ENCODE measurements around the gene STIP1.

STIP1 gene

DNA sequence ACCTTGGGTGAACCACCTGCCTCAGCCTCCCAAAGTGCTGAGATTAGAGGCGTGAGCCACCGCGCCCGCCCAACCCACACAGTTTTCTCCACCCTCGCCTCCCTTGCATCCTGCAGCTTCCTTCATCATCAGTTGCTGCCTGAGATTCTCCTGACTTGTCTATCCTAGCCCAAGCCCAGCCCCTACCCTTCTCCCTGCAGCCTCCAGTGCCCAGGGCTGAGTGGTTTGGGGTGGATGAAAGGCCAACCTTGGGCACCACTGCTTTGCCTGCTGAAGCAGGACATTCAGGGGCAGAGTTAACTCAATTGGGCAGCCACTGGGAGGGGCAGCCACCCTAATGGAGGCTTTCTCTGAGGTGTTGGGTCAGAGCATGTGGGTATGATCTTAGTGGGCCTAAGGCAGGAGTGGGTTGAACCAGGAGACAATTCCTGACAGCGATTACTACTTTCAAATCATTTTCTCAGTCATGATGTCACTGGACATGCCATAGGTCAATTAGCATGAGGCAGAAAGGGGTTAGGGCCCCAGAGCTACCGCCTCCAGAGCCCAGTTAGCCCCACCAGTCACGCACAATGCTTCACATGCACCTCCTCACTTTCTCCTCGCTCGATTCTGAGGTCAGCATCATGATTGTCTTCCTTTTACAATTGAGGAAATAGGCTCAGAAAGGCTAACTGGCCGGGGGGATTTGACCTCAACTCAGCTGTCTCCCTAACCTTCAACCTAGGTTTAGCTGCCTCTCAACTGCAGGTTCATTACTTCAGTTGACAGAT is 53.9 kb downstream of the STIP1 start:
- Histone ChIP-seq H3K27me3 (ENCODE audit: control insufficient read depth in 1 of 2, insufficient read depth in 1 of 2, low read length in 2 of 2) (no peaks in the 10 kb centered on the region), H3K4ac (ENCODE audit: low read depth in 1 of 2, low read length in 2 of 2) (peak overlapping the region; percentile 75 to 83), H2AFZ (ENCODE audit: low read depth, low read length) (no peak overlapping the region), H2BK15ac (ENCODE audit: low read depth, poor library complexity, severe bottlenecking) (peak overlapping the region; percentile 83), H4K8ac (ENCODE audit: low read length) (peak overlapping the region; percentile 93), H2BK5ac (ENCODE audit: low read depth, low read length, poor library complexity, severe bottlenecking) (no peak overlapping the region), H3K27ac (ENCODE audit: low read length, poor library complexity, severe bottlenecking) (peak overlapping the region; percentile 9), H2BK120ac (ENCODE audit: low read depth, low read length) (peak overlapping the region; percentile 87), H3K14ac (ENCODE audit: low read length in 2 of 2) (no peak overlapping the region), H3K9ac (ENCODE audit: low read length) (peak overlapping the region; percentile 94), H3K79me1 (replicated peaks; ENCODE audit: low read length, poor library complexity, severe bottlenecking) (peaks cover 30% of the 10 kb centered on the region), H2AK5ac (ENCODE audit: low read length, severe bottlenecking) (peak overlapping the region; percentile 57), H3K18ac (ENCODE audit: low read depth in 1 of 2, low read length in 2 of 2) (peak overlapping the region in 1 of 2 experiments; percentile 81), H3K4me2 (ENCODE audit: low read length, poor library complexity, severe bottlenecking) (peak overlapping the region; percentile 79), H4K91ac (ENCODE audit: low read length) (peak overlapping the region; percentile 83), H3K36me3 (ENCODE audit: control insufficient read depth in 1 of 2, insufficient read depth in 2 of 2, low read depth in 1 of 2, low read length in 2 of 2) (peaks cover 49 to 53% of the 10 kb centered on the region in 2 experiments), H3K4me1 (ENCODE audit: control insufficient read depth, insufficient read depth, low read depth, low read length) (peaks cover 40% of the 10 kb centered on the region), H3K23ac (ENCODE audit: low read length in 2 of 2) (no peak overlapping the region), H3K9me3 (ENCODE audit: control insufficient read depth, low read length) (no peaks in the 10 kb centered on the region), H3K4me3 (ENCODE audit: insufficient read depth in 1 of 2, low read depth in 1 of 2, low read length in 2 of 2) (peak overlapping the region in 1 of 2 experiments; percentile 85), H2BK12ac (ENCODE audit: low read length in 2 of 2) (peak overlapping the region in 1 of 2 experiments; percentile 69)
- peak; percentile 16 for DNase-seq
- 95% methylated on average over 11 of the region's 11 CpGs for WGBS

DNA sequence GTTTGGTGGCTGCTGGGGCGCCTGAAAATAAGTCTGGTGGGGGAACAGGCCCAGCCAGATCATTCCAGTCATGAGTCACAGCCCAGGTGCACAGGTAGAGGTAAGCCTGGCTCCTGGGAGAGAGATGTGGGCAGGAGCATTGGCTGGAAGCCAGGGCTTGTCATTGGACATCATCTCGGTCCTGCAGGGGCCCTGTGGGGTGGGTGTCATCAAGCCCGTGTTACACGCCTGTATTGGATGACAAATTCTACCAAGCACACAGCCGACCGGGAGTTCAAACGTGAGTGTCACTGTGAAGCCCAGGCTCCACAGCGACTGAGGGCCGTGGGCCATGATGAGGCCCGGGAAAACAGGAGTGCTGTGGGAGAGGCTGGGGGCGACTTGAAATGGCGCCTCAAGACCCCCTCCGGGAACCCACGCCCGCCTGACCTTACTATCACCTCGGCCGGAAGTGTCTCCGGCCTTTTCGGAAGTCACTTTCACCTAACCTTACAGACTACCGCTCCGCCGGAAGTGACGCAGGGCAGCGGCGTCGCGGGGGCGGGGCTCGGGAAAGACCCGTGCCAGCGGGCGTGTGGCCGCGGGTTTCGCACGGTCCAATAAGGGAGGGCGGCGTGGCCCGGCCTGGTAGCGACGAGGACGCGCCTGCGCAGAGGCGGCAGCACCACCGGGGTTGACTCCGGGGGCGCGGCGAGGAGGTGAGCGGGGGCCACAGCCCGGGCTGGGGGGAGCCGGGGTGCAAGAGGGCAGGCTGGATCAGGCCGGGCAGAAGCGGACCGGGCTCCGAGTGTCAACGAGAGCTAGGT is 54.7 kb downstream of the STIP1 start, which contains the start of gene FKBP2:
Gene FKBP2, plus strand, starts transcription at position 661 of the 806 bp plus-strand sequence. CDS start 1,293 bp downstream, outside the sequence.
- peak within 1 kb of the TSS; percentile 78 for H2AFZ ChIP-seq (ENCODE audit: low read depth, low read length)
- H3K4ac ChIP-seq (ENCODE audit: low read depth in 1 of 2, low read length in 2 of 2): peak within 1 kb of the TSS; percentile 75 to 98
- H2BK5ac ChIP-seq (ENCODE audit: low read depth, low read length, poor library complexity, severe bottlenecking): peak within 1 kb of the TSS; percentile 54
- H2BK15ac ChIP-seq (ENCODE audit: low read depth, poor library complexity, severe bottlenecking): peak within 1 kb of the TSS; percentile 99
- H3K79me1 ChIP-seq (replicated peaks; ENCODE audit: low read length, poor library complexity, severe bottlenecking): peaks cover 22% of the 10 kb centered on the region
- peak; percentile 97 for DNase-seq
- peak within 1 kb of the TSS in 1 of 2 experiments; percentile 10 for H3K23ac ChIP-seq (ENCODE audit: low read length in 2 of 2)
- H4K91ac ChIP-seq (ENCODE audit: low read length): peak within 1 kb of the TSS; percentile 83
- H3K9ac ChIP-seq (ENCODE audit: low read length): peak within 1 kb of the TSS; percentile 94
- peaks cover 40% of the 10 kb centered on the region for H3K4me1 ChIP-seq (ENCODE audit: control insufficient read depth, insufficient read depth, low read depth, low read length)
- peaks cover 47 to 58% of the 10 kb centered on the region in 2 experiments for H3K36me3 ChIP-seq (ENCODE audit: control insufficient read depth in 1 of 2, insufficient read depth in 2 of 2, low read depth in 1 of 2, low read length in 2 of 2)
- 5% methylated on average over 48 of the region's 58 CpGs for WGBS
- peak within 1 kb of the TSS; percentile 78 to 89 for H3K4me3 ChIP-seq (ENCODE audit: insufficient read depth in 1 of 2, low read depth in 1 of 2, low read length in 2 of 2)
- H2BK120ac ChIP-seq (ENCODE audit: low read depth, low read length): peak within 1 kb of the TSS; percentile 87
- H3K18ac ChIP-seq (ENCODE audit: low read depth in 1 of 2, low read length in 2 of 2): peak within 1 kb of the TSS; percentile 81 to 97
- peak within 1 kb of the TSS; percentile 93 for H4K8ac ChIP-seq (ENCODE audit: low read length)
- H3K4me2 ChIP-seq (ENCODE audit: low read length, poor library complexity, severe bottlenecking): peak within 1 kb of the TSS; percentile 95
- no peaks in the 10 kb centered on the region for H3K27me3 ChIP-seq (ENCODE audit: control insufficient read depth in 1 of 2, insufficient read depth in 1 of 2, low read length in 2 of 2)
- peak within 1 kb of the TSS; percentile 88 for H3K27ac ChIP-seq (ENCODE audit: low read length, poor library complexity, severe bottlenecking)
- H3K9me3 ChIP-seq (ENCODE audit: control insufficient read depth, low read length): no peaks in the 10 kb centered on the region
- peak within 1 kb of the TSS in 1 of 2 experiments; percentile 97 for H3K14ac ChIP-seq (ENCODE audit: low read length in 2 of 2)
- H2BK12ac ChIP-seq (ENCODE audit: low read length in 2 of 2): peak within 1 kb of the TSS; percentile 69 to 79
- H2AK5ac ChIP-seq (ENCODE audit: low read length, severe bottlenecking): peak within 1 kb of the TSS; percentile 57

DNA sequence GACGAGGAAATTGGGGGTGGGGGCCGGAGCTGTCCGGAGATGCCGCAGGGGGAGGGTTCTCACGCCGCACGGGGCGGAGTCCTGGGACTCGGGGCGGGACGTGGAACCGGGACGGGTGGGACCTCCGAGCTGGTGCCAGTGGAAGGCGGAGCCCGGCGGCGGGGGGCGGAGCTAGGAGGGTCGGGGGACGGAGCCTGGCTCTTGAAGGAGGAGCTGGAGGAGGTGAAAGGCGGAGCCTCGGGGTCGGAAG is 55.2 kb downstream of the STIP1 start:
- Histone ChIP-seq H4K91ac (ENCODE audit: low read length) (peak overlapping the region; percentile 31), H3K4ac (ENCODE audit: low read depth in 1 of 2, low read length in 2 of 2) (peak overlapping the region in 1 of 2 experiments; percentile 93), H4K8ac (ENCODE audit: low read length) (peak overlapping the region; percentile 9), H2AK5ac (ENCODE audit: low read length, severe bottlenecking) (no peak overlapping the region), H2BK12ac (ENCODE audit: low read length in 2 of 2) (peak overlapping the region in 1 of 2 experiments; percentile 79), H2BK120ac (ENCODE audit: low read depth, low read length) (no peak overlapping the region), H3K23ac (ENCODE audit: low read length in 2 of 2) (no peak overlapping the region), H2BK15ac (ENCODE audit: low read depth, poor library complexity, severe bottlenecking) (no peak overlapping the region), H3K14ac (ENCODE audit: low read length in 2 of 2) (peak overlapping the region in 1 of 2 experiments; percentile 71), H3K9me3 (ENCODE audit: control insufficient read depth, low read length) (no peaks in the 10 kb centered on the region), H3K18ac (ENCODE audit: low read depth in 1 of 2, low read length in 2 of 2) (peak overlapping the region; percentile 23 to 97), H3K36me3 (ENCODE audit: control insufficient read depth in 1 of 2, insufficient read depth in 2 of 2, low read depth in 1 of 2, low read length in 2 of 2) (peaks cover 42 to 52% of the 10 kb centered on the region in 2 experiments), H3K79me1 (replicated peaks; ENCODE audit: low read length, poor library complexity, severe bottlenecking) (peaks cover 18% of the 10 kb centered on the region), H3K27me3 (ENCODE audit: control insufficient read depth in 1 of 2, insufficient read depth in 1 of 2, low read length in 2 of 2) (no peaks in the 10 kb centered on the region), H3K4me1 (ENCODE audit: control insufficient read depth, insufficient read depth, low read depth, low read length) (peaks cover 37% of the 10 kb centered on the region), H3K4me2 (ENCODE audit: low read length, poor library complexity, severe bottlenecking) (peak overlapping the region; percentile 43), H3K27ac (ENCODE audit: low read length, poor library complexity, severe bottlenecking) (peak overlapping the region; percentile 80), H2BK5ac (ENCODE audit: low read depth, low read length, poor library complexity, severe bottlenecking) (peak overlapping the region; percentile 48), H3K9ac (ENCODE audit: low read length) (peak overlapping the region; percentile 94), H3K4me3 (ENCODE audit: insufficient read depth in 1 of 2, low read depth in 1 of 2, low read length in 2 of 2) (peak overlapping the region; percentile 78 to 85), H2AFZ (ENCODE audit: low read depth, low read length) (peak overlapping the region; percentile 78)
- WGBS: 3% methylated on average over 21 of the region's 24 CpGs
- peak; percentile 99 for DNase-seq

Measured in mesenchymal stem cell (in vitro differentiated cells and primary cell).